HG02763 (cell line): Measurements from ENCODE around the gene EBF3.

Experiments used
- ATAC-seq: cut with Tn5 transposase; IDR thresholded peaks from one replicate; pipeline ENCODE4 v1.9.1; 2021; ENCODE audit warnings: mild to moderate bottlenecking, moderate library complexity; ENCODE audit not compliant: unreplicated experiment

EBF3 gene

GRCh38 chr10:129841590-129841989 is 122.5 kb downstream of the EBF3 start:
- ATAC-seq = no peak

DNA sequence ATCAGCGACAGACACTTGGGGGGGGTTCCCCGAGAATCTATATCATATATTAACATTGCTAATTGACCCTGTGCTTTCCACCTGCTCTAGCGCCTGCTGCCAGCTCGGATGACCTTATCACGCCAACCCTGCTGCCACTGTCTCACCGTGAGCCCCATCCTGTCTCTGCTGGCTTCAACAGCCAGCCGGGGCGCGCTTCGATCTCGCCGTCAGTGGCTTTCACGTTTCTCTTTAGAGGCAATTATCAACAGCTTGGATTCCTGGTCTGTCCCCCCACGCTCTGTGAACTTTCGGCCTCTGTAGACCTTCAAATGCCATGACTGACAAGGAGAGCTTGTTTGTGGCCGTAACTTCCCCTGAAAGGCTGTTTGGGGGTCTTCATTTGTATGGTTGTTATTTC is 123.0 kb downstream of the EBF3 start:
- no peak for ATAC-seq

DNA sequence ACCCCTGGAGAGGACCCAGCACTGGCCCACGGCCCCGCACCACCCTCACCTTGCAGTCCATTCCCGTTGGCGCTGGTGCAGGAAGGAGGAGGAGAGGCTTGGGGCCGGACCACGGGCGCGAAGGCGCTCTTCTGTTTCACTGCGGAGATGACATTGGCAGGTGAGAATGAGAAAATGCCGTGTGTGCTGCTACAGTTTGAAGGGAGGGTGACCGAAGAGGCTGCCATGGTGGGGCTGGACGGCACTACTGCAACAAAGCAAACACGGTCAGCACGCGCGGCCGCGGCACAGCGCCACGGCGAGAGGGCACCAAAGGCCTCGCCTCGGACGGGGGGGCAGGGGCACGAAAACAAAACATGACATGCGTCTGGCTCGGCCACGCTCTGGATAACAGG is 123.9 kb downstream of the EBF3 start:
- no peak for ATAC-seq

- ATAC-seq = no peak
These were observed 124.5 kb downstream of the EBF3 start for GRCh38 chr10:129839285-129840195.

DNA sequence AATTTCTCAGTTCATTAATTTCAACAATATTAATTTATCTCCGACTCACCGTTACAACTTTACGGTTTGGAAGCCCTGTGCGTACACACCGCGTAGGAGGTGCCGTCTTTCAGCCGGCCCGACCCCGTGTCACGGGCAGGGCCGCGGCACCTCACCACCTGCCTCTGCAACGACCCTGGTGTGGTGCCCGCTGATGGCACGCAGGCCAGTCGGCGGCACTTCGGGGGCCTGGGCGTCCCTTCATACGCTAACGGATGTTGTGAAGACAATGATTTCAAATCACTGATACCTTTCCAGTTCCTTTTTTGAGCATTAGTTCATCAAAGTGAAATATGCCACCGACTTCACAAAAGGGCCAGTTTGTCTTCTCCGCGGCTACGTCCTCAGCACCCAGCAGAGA is 125.3 kb downstream of the EBF3 start:
- no peak for ATAC-seq

- no peak for ATAC-seq
These were observed 126.0 kb downstream of the EBF3 start for GRCh38 chr10:129837909-129838582.

DNA sequence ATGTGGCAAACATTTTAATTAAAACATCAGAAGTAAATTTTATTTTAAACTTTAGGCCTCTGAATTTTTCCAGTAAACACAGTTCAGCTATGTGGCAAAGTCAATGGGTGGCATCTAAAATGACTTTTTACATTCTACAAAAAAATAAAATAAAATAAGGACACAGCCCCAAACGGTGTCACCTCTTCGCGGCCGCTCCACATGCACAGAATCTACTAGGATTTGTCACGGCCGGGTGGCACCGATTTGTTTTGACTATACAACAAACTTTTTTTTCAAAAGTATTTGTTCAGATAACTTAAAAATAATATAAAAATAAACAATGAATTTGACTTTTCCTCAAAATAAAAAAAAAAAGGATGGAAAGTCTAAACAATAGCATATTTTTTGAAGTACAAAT is 127.8 kb downstream of the EBF3 start:
- no peak for ATAC-seq

DNA sequence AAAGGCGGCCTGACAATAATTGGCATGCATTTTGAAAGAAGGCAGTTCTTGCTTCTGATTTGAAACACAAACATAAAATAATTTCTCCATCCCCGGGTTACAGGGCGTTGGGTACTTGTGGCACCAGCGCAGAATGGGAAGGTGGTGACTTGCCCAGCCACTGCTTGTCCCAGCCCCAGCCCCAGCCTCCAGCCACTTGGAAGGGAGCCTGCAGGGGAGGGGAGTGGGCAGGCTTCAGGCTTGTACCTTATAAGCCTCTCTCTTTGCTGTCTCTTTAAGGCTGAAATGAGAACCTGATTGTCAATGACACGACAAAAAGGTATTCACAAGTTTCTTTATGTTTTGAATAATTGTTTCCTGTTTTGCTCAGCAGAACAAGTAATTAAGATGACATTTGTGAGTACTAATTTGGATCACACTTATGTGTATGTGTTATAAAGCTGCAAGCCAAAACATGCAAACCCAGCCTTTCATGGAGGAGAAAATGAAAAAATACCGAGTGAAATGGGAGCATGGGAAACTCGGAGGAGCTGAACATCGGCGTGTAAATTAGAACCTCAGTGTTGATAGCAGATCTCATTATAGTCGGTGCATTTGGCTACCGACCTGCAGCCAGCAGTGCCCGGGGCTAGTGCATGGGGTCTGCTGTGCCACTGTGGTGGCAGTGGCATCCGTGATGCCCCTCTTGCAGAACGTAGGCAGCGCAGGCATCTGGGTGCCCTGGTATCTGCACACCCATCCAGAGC is 129.9 kb downstream of the EBF3 start:
- ATAC-seq = no peak

DNA sequence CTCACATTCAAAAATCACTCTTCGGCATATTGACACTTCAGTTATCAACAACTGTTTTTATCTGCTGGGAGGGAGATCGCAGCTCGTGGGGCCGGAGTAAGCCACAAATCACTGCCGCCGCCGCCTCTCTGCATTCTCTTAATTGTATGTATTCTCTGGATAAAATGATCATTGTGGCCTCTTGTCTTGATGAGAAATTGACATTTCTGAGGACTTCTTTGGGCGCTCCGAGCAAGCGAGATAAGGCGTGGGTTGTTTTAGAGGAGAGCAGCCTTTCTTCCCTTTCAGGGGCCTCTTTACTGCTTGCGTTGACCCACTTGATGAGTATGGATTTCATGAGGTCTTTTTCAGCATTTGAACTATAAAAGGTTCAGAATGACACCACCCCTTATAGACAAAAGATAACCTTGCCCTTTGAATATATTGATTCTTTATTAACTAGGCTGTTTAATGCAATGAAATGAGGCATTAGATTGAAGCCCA is 130.6 kb downstream of the EBF3 start:
- ATAC-seq = no peak

DNA sequence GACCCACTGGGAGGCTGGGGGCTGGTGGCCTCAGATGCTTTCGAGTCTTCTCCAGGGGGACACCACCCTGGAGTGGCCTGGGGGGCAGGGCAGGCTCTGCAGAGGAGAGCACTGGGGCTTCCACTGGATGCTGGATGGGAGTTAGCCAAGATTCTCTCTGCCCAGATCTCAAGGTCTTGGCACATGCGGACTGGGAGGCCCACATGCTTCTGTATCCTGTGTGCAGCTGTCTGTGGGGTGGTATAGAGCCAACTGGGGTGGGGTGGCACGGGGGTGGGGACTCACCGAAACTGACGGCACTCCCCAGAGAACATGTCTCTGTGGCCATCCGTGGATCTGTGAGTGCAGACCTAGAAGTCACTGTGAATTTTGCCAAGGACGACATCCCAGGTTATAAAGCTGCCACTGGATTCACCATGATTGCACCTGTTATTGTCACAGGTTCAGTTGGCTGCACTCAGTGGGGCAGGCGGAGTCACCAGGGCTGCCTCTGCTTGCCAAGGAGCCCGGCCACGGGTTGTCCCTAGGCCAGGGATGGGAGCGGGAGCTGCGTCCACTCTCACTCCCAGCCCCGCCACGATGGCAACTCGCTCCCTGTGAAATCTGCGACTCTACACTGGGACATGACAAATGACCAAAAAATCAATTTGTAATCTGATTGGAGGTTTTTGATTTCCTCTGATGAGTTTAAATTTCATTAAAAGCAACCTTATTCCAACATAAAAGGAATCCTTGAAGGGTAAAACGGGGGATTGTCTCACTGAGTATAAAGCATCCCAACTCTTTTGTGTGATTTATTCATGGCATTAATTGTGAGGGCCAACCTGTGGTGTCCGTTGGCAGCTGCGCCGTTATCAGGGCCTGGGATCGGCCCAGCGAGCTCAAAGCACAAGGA is 131.3 kb downstream of the EBF3 start:
- ATAC-seq = no peak

DNA sequence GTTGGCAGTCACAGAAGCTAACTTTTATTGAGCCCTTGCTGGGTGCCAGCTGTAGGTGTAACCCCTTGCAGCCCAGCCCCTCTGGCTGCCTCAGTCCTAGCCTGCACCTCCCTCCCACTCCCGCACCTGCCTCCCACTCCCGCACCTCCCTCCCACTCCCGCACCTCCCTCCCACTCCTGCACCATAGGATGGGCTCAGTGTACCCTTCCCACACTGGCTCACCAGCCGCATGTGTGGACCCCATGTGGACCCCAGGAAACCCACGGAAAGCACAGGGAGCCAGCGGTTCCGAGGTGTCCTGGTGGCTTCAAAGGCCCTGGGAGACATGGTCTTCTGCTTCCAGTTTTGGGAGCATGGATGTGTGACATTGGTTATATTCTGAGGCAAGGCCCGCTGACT is 132.9 kb downstream of the EBF3 start:
- no peak for ATAC-seq

- ATAC-seq = no peak
These were observed 138.2 kb downstream of the EBF3 start for GRCh38 chr10:129825826-129826225.

GRCh38 chr10:129825221-129825620 is 138.9 kb downstream of the EBF3 start:
- no peak for ATAC-seq

DNA sequence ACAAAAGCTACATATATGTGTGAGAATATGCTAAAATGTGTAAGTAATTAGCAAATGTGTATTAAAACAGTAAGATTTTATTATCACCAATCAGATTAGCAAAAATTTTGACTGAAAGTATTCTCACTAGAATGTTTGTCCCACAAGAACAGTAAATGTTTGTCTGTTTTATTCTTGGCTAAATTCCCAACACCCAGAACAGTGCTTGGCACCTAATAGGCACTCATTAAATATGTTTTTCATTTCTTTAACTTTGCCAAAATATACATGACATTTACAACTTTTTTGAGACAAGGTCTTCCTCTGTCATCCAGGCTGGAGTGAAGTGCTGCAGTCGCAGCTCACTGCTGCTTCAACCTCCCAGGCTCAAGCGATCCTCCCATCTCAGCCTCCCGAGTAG is 143.6 kb downstream of the EBF3 start:
- no peak for ATAC-seq

- ATAC-seq = no peak
These were observed 147.4 kb downstream of the EBF3 start for GRCh38 chr10:129816656-129817045.

DNA sequence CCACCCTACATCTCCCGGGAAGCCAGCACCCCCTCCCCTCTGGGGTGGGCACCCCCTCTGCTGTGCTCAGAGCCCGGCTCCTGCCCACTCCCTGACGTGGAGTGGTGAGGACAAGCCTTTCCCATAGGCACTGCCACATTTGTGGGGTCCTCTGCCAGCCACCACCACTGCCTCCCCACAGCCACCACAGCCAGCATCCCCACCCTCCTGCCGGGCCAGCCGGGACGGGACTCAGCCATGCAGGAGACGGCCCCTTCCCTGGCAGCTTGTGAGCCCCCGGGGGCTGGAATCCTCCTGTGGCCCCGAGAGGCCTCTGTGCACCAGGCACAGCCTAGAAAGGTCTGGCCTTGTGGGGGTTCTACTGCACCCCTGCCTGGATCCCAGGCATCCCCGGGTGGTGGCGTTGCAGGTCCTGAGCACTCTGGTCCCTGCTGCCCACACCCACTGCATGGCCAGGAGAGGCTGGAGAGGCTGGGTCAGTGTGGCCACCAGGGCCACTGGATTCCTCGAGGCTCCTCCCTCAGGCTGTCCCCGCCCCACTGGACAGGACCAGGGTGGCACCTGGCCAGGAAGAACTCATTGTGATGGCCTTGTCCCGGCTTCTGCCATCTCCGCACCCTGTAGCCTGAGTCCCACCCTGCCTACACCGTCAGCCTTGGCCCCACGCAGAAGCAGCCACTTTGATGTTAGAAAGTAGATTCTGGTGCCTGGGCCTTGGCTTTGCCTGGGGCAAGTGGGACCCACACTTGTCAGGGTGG is 148.0 kb downstream of the EBF3 start:
- no peak for ATAC-seq

GRCh38 chr10:129814681-129815646 is 149.1 kb downstream of the EBF3 start:
- ATAC-seq = no peak

DNA sequence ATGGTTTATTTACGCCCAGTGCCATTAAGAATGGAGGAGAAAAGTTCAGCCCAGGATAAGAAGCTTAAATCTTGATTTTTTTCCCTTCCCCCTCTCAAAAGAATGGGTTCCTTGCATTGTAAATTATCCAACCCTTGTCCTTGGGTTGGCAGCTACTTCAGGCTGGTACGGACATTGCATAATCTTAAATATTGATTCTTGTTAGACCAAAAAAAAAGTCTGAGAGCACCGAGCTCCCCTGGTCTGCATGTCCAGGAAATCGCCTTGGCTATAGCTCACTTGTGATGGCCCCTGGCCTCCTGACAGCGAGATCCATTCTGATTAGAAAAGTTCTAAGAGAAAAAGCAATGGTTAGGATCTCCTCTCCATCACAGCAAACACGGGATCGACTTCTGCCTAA is 151.7 kb downstream of the EBF3 start:
- ATAC-seq = no peak

DNA sequence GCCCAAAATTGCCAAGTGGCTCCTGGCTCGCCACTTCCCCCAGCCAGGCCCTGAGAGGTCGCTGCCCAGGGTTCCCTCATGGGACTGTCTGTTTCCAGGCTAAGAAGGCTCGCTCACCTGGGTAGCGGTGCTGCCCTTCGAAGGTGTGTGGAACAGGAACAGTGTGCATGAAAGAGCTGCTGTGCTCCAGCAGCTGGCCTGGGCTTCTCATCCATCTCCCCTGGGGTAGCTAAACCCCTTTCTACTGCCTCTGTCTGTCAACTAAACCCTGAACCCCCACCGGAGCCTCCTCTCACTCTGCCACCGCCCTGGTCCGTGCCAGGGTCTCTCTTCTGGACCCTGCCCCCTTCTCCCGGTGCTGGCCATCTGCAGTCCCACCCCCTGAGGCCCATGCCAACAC is 152.9 kb downstream of the EBF3 start:
- no peak for ATAC-seq
